HepG2 (cell line): ENCODE measurements around the gene IRF2. TPM values are rescaled to one million over a fixed set of nuclear protein-coding genes. Genes with fewer than 3 reads are reported as not detected.

Source experiments
- CBX5 ChIP-seq: sonication (generic); formaldehyde crosslinking; IDR thresholded peaks from 2 replicates; pipeline ENCODE4 v1.4.0; 2020; ENCODE audit warnings: missing genetic modification reagents, borderline replicate concordance
- DMAP1 ChIP-seq: IDR thresholded peaks from 2 replicates; pipeline ENCODE4 v1.6.1; 2016
- EP300 ChIP-seq, 3 experiments: sonication (generic) in 1 of 3; formaldehyde crosslinking in 1 of 3; IDR thresholded peaks; 2 replicates each; pipeline versions ENCODE4 v1.5.1 to v1.6.1; 2011 to 2020; ENCODE audit warnings: low read depth in 2 of 3, low read length in 2 of 3, borderline replicate concordance in 1 of 3, improper control_type of control experiment in 1 of 3, mild to moderate bottlenecking in 1 of 3, missing genetic modification reagents in 1 of 3, moderate library complexity in 1 of 3
- GPN1 ChIP-seq: sonication (generic); formaldehyde crosslinking; IDR thresholded peaks from 2 replicates; pipeline ENCODE4 v1.5.1; 2020; ENCODE audit warnings: missing genetic modification reagents, borderline replicate concordance
- NAIF1 ChIP-seq: sonication (generic); formaldehyde crosslinking; IDR thresholded peaks from 2 replicates; pipeline ENCODE4 v1.5.0; 2020; ENCODE audit warnings: mild to moderate bottlenecking, missing genetic modification reagents, borderline replicate concordance
- NFE2L1 ChIP-seq: sonication (generic); formaldehyde crosslinking; IDR thresholded peaks from 2 replicates; pipeline ENCODE4 v1.4.0; 2020; ENCODE audit warnings: missing genetic modification reagents, mild to moderate bottlenecking, borderline replicate concordance
- RAD51 ChIP-seq: fragments of 450-650 bp; IDR thresholded peaks from 2 replicates; pipeline ENCODE4 v1.6.1; 2016; ENCODE audit warnings: borderline replicate concordance
- RXRA ChIP-seq: sonication (generic); formaldehyde crosslinking; IDR thresholded peaks from 2 replicates; pipeline ENCODE4 v1.5.1; 2020; ENCODE audit warnings: missing genetic modification reagents
- SMAD3 ChIP-seq: sonication (generic); formaldehyde crosslinking; IDR thresholded peaks from 2 replicates; pipeline ENCODE4 v1.4.0; 2020; ENCODE audit warnings: missing genetic modification reagents
- SMYD3 ChIP-seq: sonication (generic); formaldehyde crosslinking; IDR thresholded peaks from 2 replicates; pipeline ENCODE4 v1.8.1; 2023; ENCODE audit warnings: mild to moderate bottlenecking, missing genetic modification reagents
- TAF15 ChIP-seq: fragments of 200-400 bp; formaldehyde crosslinking; IDR thresholded peaks from one replicate; pipeline ENCODE4 v1.6.1; 2018; ENCODE audit warnings: mild to moderate bottlenecking, low read depth, low read length; ENCODE audit not compliant: poor library complexity, severe bottlenecking
- TOE1 ChIP-seq: sonication (generic); formaldehyde crosslinking; IDR thresholded peaks from 2 replicates; pipeline ENCODE4 v1.4.0; 2020; ENCODE audit warnings: mild to moderate bottlenecking, missing genetic modification reagents
- U2AF1 ChIP-seq: fragments of 200-400 bp; formaldehyde crosslinking; optimal IDR thresholded peaks from 2 replicates; pipeline ENCODE3; 2017; ENCODE audit warnings: mild to moderate bottlenecking, low read depth, low read length
- ZBTB1 ChIP-seq: sonication (generic); formaldehyde crosslinking; IDR thresholded peaks from 2 replicates; pipeline ENCODE4 v1.4.0; 2020; ENCODE audit warnings: missing genetic modification reagents, borderline replicate concordance
- ZNF260 ChIP-seq: sonication (generic); formaldehyde crosslinking; IDR thresholded peaks from 2 replicates; pipeline ENCODE4 v1.4.0; 2020; ENCODE audit warnings: missing genetic modification reagents, low read depth, mild to moderate bottlenecking, borderline replicate concordance
- ZNF446 ChIP-seq: sonication (generic); formaldehyde crosslinking; IDR thresholded peaks from 2 replicates; pipeline ENCODE4 v1.5.0; 2020; ENCODE audit warnings: mild to moderate bottlenecking, missing genetic modification reagents
- ZNF510 ChIP-seq: sonication (generic); formaldehyde crosslinking; IDR thresholded peaks from 2 replicates; pipeline ENCODE4 v1.4.0; 2020; ENCODE audit warnings: low read depth, mild to moderate bottlenecking, missing genetic modification reagents
- ZNF569 ChIP-seq: sonication (generic); formaldehyde crosslinking; IDR thresholded peaks from 2 replicates; pipeline ENCODE4 v1.5.0; 2020; ENCODE audit warnings: mild to moderate bottlenecking, missing genetic modification reagents, moderate library complexity, borderline replicate concordance
- ZNF652 ChIP-seq: IDR thresholded peaks from 2 replicates; pipeline ENCODE4 v1.6.1; 2016; ENCODE audit warnings: low read depth, borderline replicate concordance
- polyA plus RNA-seq, 8 experiments: library from polyadenylated mRNA; depleted of rRNA in 3 of 8; stranded (reverse) in 7 of 8; unstranded in 1 of 8; fragments of >200 nt; fragmentation: Illumina TruSeq in 4 of 8; extraction: Trizol in 4 of 8; gene quantifications; 2 replicates each; pipeline versions ENCODE4 v1.2.1 to v1.2.3, GENCODE V29; 2011 to 2016; ENCODE audit warnings: low read depth in 4 of 8, missing spikeins in 1 of 8, mixed read lengths in 1 of 8; ENCODE audit not compliant: insufficient read depth in 1 of 8
- total RNA-seq, 5 experiments: library from RNA; depleted of rRNA; stranded (reverse); fragments of >200 nt; fragmentation: Illumina TruSeq; extraction: Trizol; gene quantifications; 2 replicates each; pipeline ENCODE4 v1.2.3, GENCODE V29; 2016; ENCODE audit warnings: low read depth in 1 of 5
- TF ChIP-seq, protein P1 (sequence below): sonication (generic); formaldehyde crosslinking; IDR thresholded peaks from 2 replicates; pipeline ENCODE4 v1.4.0; 2020; ENCODE audit warnings: missing genetic modification reagents, borderline replicate concordance
- TF ChIP-seq, protein P2 (sequence below): sonication (generic); formaldehyde crosslinking; IDR thresholded peaks from 2 replicates; pipeline ENCODE4 v1.8.1; 2022; ENCODE audit warnings: low read depth, mild to moderate bottlenecking, missing genetic modification reagents
- TF ChIP-seq, protein P3 (sequence below): sonication (generic); formaldehyde crosslinking; IDR thresholded peaks from 2 replicates; pipeline ENCODE4 v1.5.0; 2020; ENCODE audit warnings: mild to moderate bottlenecking, missing genetic modification reagents
- TF ChIP-seq, protein P4 (sequence below): sonication (generic); formaldehyde crosslinking; IDR thresholded peaks from 2 replicates; pipeline ENCODE4 v1.5.1; 2020; ENCODE audit warnings: missing genetic modification reagents, mild to moderate bottlenecking, borderline replicate concordance

The IRF2 gene
- total and polyA plus RNA-seq, 2 of the 13 experiments (the other 11 are each of a cell fraction or from before 2014, with no cell fraction given): 15.5 to 28.8 TPM

DNA sequence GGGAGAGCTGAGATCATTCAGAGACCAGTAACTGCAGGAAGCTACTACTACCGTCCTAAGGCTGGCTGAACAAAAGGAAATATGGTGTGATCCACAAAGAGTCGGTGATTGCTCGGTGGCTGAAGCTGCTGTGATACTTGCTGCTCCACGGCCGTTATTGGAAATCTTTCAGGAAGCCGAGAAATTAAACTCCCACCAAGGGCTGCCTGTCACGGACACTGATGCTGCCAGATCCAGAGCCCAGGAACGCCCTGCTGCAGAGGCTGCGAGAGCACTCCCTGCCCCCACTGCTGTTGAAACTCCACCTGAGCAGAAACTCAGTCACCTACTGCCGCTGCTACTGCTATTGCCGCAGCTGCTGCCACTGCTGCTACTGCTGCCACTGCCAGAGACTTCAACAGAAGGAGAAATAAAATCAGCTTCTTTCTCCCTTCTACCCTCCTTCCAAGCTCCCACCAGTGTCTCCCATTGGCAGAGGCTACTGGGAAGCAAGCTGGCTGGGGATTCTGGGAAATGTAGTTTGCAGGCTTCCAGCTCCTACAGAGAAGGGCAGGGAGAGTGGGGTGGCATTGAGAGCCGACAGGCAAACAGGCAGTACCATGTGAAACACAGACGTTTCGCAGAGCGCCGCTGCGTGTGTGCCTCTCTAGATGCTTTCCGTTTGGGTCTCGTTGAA is 130.7 kb downstream of the IRF2 start (continued):
- TF ChIP-seq, protein P1, sequence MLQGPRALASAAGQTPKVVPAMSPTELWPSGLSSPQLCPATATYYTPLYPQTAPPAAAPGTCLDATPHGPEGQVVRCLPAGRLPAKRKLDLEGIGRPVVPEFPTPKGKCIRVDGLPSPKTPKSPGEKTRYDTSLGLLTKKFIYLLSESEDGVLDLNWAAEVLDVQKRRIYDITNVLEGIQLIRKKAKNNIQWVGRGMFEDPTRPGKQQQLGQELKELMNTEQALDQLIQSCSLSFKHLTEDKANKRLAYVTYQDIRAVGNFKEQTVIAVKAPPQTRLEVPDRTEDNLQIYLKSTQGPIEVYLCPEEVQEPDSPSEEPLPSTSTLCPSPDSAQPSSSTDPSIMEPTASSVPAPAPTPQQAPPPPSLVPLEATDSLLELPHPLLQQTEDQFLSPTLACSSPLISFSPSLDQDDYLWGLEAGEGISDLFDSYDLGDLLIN (CRISPR knock-in tag): no peak
- TF ChIP-seq RXRA (CRISPR knock-in tag): no peak
- no peak for TF ChIP-seq U2AF1
- no peak for TF ChIP-seq ZNF569 (CRISPR knock-in tag)
- TF ChIP-seq NFE2L1: no peak
- no peak for TF ChIP-seq RAD51
- no peak for TF ChIP-seq ZNF260 (CRISPR knock-in tag)
- no peak for TF ChIP-seq ZNF652 (CRISPR knock-in tag)
- no peak for TF ChIP-seq GPN1 (CRISPR knock-in tag)
- TF ChIP-seq, protein P2, sequence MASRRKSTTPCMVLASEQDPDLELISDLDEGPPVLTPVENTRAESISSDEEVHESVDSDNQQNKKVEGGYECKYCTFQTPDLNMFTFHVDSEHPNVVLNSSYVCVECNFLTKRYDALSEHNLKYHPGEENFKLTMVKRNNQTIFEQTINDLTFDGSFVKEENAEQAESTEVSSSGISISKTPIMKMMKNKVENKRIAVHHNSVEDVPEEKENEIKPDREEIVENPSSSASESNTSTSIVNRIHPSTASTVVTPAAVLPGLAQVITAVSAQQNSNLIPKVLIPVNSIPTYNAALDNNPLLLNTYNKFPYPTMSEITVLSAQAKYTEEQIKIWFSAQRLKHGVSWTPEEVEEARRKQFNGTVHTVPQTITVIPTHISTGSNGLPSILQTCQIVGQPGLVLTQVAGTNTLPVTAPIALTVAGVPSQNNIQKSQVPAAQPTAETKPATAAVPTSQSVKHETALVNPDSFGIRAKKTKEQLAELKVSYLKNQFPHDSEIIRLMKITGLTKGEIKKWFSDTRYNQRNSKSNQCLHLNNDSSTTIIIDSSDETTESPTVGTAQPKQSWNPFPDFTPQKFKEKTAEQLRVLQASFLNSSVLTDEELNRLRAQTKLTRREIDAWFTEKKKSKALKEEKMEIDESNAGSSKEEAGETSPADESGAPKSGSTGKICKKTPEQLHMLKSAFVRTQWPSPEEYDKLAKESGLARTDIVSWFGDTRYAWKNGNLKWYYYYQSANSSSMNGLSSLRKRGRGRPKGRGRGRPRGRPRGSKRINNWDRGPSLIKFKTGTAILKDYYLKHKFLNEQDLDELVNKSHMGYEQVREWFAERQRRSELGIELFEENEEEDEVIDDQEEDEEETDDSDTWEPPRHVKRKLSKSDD: no peak
- peak; percentile 49; the same call in 1 of the 2 replicates for TF ChIP-seq DMAP1
- TF ChIP-seq ZNF446 (CRISPR knock-in tag): no peak
- TF ChIP-seq CBX5 (CRISPR knock-in tag): no peak
- no peak for TF ChIP-seq EP300 (IDR thresholded peaks at IDR 0.05; ENCODE audit: low read depth in 2 of 2, low read length in 2 of 2)
- TF ChIP-seq EP300 (CRISPR knock-in tag; IDR thresholded peaks at IDR 0.05; ENCODE audit: borderline replicate concordance): no peak
- no peak for TF ChIP-seq SMYD3 (CRISPR knock-in tag)
- TF ChIP-seq, protein P3, sequence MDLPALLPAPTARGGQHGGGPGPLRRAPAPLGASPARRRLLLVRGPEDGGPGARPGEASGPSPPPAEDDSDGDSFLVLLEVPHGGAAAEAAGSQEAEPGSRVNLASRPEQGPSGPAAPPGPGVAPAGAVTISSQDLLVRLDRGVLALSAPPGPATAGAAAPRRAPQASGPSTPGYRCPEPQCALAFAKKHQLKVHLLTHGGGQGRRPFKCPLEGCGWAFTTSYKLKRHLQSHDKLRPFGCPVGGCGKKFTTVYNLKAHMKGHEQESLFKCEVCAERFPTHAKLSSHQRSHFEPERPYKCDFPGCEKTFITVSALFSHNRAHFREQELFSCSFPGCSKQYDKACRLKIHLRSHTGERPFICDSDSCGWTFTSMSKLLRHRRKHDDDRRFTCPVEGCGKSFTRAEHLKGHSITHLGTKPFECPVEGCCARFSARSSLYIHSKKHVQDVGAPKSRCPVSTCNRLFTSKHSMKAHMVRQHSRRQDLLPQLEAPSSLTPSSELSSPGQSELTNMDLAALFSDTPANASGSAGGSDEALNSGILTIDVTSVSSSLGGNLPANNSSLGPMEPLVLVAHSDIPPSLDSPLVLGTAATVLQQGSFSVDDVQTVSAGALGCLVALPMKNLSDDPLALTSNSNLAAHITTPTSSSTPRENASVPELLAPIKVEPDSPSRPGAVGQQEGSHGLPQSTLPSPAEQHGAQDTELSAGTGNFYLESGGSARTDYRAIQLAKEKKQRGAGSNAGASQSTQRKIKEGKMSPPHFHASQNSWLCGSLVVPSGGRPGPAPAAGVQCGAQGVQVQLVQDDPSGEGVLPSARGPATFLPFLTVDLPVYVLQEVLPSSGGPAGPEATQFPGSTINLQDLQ (CRISPR knock-in tag): no peak
- TF ChIP-seq, protein P4, sequence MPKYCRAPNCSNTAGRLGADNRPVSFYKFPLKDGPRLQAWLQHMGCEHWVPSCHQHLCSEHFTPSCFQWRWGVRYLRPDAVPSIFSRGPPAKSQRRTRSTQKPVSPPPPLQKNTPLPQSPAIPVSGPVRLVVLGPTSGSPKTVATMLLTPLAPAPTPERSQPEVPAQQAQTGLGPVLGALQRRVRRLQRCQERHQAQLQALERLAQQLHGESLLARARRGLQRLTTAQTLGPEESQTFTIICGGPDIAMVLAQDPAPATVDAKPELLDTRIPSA (CRISPR knock-in tag): no peak
- TF ChIP-seq SMAD3: no peak
- TF ChIP-seq ZNF510 (CRISPR knock-in tag): no peak
- TF ChIP-seq TOE1 (CRISPR knock-in tag): no peak
- TF ChIP-seq NAIF1 (CRISPR knock-in tag): no peak
- TF ChIP-seq ZBTB1 (CRISPR knock-in tag): no peak
- TF ChIP-seq TAF15: no peak
